Measurements from ENCODE around the gene SELE.
"Not testable (repeated sequence)": the region's sequence is repeated elsewhere in the genome, so short reads cannot be mapped to it uniquely, and the experiment has no call there.

The SELE gene

DNA sequence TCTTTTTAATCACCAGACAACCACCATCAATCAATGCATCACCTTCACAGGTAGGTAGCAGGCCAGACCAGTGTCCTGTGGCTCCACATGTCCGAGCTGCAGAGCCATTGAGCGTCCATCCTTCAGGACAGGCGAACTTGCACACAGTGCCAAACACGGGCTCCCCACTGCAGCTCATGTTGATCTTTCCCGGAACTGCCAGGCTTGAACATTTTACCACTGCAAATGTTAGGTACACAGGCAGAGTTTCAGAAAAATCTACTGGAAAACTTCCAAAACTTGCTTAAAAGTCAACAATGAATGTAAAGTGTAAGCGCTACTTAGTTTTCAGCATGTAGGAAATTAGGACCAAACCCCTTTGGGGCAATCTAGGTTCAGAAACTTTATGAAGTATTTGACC is 6.6 kb downstream of the SELE start:
- DNase-seq (ENCODE audit: insufficient read length, low spot score) (no peak), FAIRE-seq (no peak)
- no peak for TF ChIP-seq POLR2A (IDR thresholded peaks at IDR 0.05; ENCODE audit: low read depth, low read length)
- no peak for TF ChIP-seq POLR2AphosphoS5 (IDR thresholded peaks at IDR 0.05; ENCODE audit: low read depth, low read length)
- TF ChIP-seq PAX5 (IDR thresholded peaks at IDR 0.05; ENCODE audit: insufficient read depth, low read length, severe bottlenecking): no peak
- TF ChIP-seq TAF1 (IDR thresholded peaks at IDR 0.05; ENCODE audit: low read depth, low read length): no peak
- no peak for TF ChIP-seq POU2F2 (IDR thresholded peaks at IDR 0.05; ENCODE audit: low read depth, low read length)
- no peak for TF ChIP-seq SPI1 (IDR thresholded peaks at IDR 0.05; ENCODE audit: low read depth, low read length)

DNA sequence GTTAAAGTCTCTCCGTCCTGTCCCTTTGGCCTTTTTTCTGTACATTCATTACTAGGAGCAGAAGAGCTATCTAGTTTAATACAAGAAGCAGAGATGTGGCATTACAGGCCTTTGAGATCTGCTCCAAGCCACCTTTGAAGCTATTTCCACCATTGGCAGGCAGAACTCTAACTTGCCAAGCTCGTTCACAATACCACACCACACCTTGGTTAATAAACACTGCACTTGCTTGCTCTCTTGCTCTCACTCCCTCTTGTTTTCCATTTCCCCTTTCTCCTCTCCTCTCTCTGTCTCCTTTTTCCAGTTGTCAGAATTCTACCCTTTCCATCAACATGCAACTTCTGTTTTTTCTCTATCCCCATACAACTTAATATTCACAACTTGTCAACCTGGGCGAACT is 7.0 kb downstream of the SELE start:
- FAIRE-seq (no peak), DNase-seq (ENCODE audit: insufficient read length, low spot score) (no peak)
- TF ChIP-seq SPI1 (IDR thresholded peaks at IDR 0.05; ENCODE audit: low read depth, low read length): no peak
- no peak for TF ChIP-seq POLR2A (IDR thresholded peaks at IDR 0.05; ENCODE audit: low read depth, low read length)
- TF ChIP-seq POLR2AphosphoS5 (IDR thresholded peaks at IDR 0.05; ENCODE audit: low read depth, low read length): no peak
- no peak for TF ChIP-seq POU2F2 (IDR thresholded peaks at IDR 0.05; ENCODE audit: low read depth, low read length)
- no peak for TF ChIP-seq PAX5 (IDR thresholded peaks at IDR 0.05; ENCODE audit: insufficient read depth, low read length, severe bottlenecking)
- TF ChIP-seq TAF1 (IDR thresholded peaks at IDR 0.05; ENCODE audit: low read depth, low read length): no peak

DNA sequence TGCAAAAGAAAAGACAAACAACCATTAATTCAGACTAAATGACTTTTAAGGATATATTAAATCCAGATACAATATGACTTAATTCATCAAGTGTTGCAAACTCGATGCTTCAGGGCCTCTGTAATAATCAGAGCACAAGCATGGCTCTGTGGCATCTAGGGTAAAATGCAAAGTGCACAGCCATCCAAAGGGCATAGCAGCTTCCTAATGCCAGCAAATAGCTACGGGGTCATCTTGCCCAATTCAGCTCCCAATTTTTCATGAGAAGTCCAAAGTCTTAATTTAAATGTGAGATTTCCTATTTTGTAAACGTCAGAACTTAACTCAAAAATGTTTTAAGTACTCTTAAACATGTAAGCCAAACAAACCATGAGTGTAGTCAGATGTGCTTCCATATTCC is 7.9 kb downstream of the SELE start:
- FAIRE-seq: no peak
- TF ChIP-seq POLR2A (IDR thresholded peaks at IDR 0.05; ENCODE audit: low read depth, low read length): no peak
- no peak for TF ChIP-seq SPI1 (IDR thresholded peaks at IDR 0.05; ENCODE audit: low read depth, low read length)
- no peak for TF ChIP-seq POLR2AphosphoS5 (IDR thresholded peaks at IDR 0.05; ENCODE audit: low read depth, low read length)
- TF ChIP-seq PAX5 (IDR thresholded peaks at IDR 0.05; ENCODE audit: insufficient read depth, low read length, severe bottlenecking): no peak
- TF ChIP-seq POU2F2 (IDR thresholded peaks at IDR 0.05; ENCODE audit: low read depth, low read length): no peak
- no peak for TF ChIP-seq TAF1 (IDR thresholded peaks at IDR 0.05; ENCODE audit: low read depth, low read length)

DNA sequence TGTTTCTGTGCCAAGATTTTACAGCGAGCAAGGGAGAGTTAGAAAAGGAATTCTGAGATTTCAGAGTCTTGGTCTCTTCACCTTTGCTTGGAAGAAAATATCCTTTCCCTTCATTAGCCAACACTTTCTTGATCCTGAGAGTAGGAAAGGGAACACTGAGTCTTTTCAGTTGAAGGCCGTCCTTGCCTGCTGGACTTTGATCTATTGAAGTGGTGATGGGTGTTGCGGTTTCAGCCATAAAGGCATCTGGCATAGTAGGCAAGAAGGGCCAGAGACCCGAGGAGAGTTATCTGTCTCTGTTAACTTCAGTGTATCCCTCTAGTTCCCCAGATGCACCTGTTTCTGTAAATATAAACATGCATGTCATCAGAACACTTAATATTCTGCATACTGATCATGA is 9.7 kb downstream of the SELE start:
- FAIRE-seq: no peak
- DNase-seq (ENCODE audit: insufficient read length, low spot score): no peak
- no peak for TF ChIP-seq POLR2A (IDR thresholded peaks at IDR 0.05; ENCODE audit: low read depth, low read length)
- TF ChIP-seq POU2F2 (IDR thresholded peaks at IDR 0.05; ENCODE audit: low read depth, low read length): no peak

More for the DNA sequence above, 7.9 kb downstream of the SELE start:
- no peak for DNase-seq (ENCODE audit: insufficient read length, low spot score)

DNA sequence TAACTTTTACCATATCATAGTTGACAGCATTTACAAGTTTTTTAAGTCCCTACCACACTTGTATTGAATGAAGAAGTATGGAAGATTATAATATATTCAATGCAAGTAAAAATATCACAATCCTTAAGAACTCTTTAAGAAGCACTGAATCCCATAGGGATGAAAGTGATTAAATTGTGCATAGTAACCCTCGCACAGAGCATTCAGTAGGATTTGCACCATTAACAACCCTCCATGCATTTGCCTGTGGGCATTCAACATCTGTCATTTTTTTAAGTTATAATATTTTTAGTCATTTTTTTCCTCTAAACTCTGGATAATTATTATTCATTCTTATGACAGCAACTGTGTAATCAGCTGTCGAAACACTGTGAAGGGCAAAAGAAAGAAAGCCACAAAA is 10.1 kb downstream of the SELE start:
- TF ChIP-seq PAX5 (IDR thresholded peaks at IDR 0.05; ENCODE audit: insufficient read depth, low read length, severe bottlenecking): no peak
- no peak for DNase-seq (ENCODE audit: insufficient read length, low spot score)
- no peak for FAIRE-seq

DNA sequence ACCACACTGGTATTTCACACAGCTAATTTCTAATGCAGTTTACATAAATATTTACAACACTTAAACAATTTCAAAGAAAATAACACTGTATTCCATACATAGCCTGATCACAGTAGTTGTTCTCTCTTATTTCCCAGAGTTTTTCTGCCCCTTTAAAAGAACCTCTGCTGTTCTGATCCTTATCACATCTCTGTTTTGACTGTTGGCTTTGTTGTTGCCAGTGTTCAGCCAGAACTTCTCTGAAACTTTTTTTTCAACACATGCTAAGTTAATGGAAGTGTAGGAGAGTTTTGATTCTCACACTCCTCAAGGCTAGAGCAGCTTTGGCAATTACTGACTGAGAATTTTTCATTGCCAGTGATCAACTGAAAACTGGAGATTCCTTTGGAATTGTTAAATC is 11.1 kb downstream of the SELE start:
- TF ChIP-seq TAF1 (IDR thresholded peaks at IDR 0.05; ENCODE audit: low read depth, low read length): no peak
- no peak for TF ChIP-seq POLR2A (IDR thresholded peaks at IDR 0.05; ENCODE audit: low read depth, low read length)
- no peak for TF ChIP-seq POLR2AphosphoS5 (IDR thresholded peaks at IDR 0.05; ENCODE audit: low read depth, low read length)
- TF ChIP-seq POU2F2 (IDR thresholded peaks at IDR 0.05; ENCODE audit: low read depth, low read length): no peak
- TF ChIP-seq PAX5 (IDR thresholded peaks at IDR 0.05; ENCODE audit: insufficient read depth, low read length, severe bottlenecking): no peak
- no peak for TF ChIP-seq SPI1 (IDR thresholded peaks at IDR 0.05; ENCODE audit: low read depth, low read length)
- FAIRE-seq (no peak), DNase-seq (ENCODE audit: insufficient read length, low spot score) (no peak)

DNA sequence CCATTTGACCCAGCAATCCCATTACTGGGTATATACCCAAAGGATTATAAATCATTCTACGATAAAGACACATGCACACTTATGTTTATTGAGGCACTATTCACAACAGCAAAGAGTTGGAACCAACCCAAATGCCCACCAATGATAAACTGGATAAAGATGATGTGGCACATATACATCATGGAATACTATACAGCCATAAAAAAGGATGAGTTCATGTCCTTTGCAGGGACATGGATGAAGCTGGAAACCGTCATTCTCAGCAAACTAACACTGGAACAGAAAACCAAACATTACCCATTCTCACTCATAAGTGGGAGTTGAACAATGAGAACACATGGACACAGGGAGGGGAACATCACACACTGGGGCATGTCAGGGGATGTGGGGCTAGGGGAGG is 18.8 kb downstream of the SELE start:
- DNase-seq (ENCODE audit: insufficient read length, low spot score): not testable (repeated sequence)

DNA sequence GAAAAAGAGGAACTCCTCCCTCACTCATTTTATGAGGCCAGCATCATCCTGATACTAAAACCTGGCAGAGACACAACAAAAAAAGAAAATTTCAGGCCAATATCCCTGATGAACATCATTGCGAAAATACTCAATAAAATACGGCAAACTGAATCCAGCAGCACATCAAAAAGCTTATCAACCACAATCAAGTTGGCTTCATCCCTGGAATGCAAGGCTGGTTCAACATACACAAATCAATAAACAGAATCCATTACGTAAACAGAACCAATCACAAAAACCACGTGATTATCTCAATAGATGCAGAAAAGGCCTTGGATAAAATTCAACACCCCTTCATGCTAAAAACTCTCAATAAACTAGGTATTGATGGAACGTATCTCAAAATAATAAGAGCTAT is 20.8 kb downstream of the SELE start:
- not testable (repeated sequence) for FAIRE-seq; DNase-seq (ENCODE audit: insufficient read length, low spot score)

More for the DNA sequence above, 18.8 kb downstream of the SELE start:
- not testable (repeated sequence) for FAIRE-seq

DNA sequence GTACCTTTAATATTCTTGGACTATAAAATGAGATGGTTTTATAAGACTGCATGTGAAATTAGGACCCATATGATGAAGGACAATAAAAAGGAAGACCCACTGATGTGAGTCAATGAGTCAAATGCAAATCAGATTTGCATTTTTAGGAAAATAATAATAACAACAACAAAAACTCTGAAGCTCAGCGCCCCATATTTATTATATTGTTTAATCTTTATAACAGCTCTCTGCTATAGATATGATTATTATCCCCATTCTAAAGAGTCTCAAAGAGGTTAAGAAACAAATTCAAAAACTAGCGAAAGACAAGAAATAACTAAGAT is 21.6 kb downstream of the SELE start:
- DNase-seq (ENCODE audit: insufficient read length, low spot score) (no peak), FAIRE-seq (no peak)
- no peak for TF ChIP-seq TAF1 (IDR thresholded peaks at IDR 0.05; ENCODE audit: low read depth, low read length)
- no peak for TF ChIP-seq POU2F2 (IDR thresholded peaks at IDR 0.05; ENCODE audit: low read depth, low read length)
- no peak for TF ChIP-seq POLR2A (IDR thresholded peaks at IDR 0.05; ENCODE audit: low read depth, low read length)
- TF ChIP-seq SPI1 (IDR thresholded peaks at IDR 0.05; ENCODE audit: low read depth, low read length): no peak
- no peak for TF ChIP-seq PAX5 (IDR thresholded peaks at IDR 0.05; ENCODE audit: insufficient read depth, low read length, severe bottlenecking)
- TF ChIP-seq POLR2AphosphoS5 (IDR thresholded peaks at IDR 0.05; ENCODE audit: low read depth, low read length): no peak

DNA sequence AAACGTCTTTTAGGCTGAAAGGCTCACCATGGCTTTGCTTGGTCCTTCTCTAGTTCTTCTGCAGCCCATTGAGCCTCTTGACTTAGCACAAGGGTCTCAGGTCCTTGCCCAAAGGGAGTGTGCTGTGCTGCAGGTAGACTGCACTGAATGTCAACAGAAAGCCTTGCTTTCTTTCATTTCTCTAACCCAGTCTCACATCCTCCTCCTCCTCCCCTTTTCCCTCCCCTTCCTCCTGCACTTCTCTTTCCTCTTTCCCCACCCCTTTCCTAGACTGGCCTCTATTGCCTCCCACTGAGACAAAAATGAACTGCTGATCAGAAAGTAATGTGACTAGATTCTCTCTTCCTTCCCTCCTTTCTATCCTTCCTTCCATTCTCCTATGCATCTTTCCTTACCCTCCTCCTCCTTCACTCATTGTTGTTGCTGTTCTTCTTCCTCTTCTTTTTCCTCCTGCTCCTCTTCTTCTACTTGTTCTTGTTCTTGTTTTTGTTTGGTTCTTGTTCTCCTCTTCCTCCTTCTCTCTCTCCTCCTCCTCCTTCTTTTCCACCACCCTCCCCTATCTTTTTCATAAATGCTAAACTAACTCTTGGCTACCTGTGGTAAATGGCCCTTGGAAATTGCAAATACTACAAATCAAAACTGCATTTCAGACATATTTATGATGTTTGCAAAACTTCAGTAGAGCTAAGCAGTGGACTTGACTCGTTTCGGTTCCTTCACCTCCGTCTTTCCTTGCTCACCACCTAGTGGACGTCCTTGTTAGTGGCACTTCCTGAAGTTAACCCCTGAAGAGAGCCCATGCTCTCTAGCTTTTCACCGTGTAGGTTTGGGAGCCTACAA is 22.2 kb downstream of the SELE start, which contains the start of gene SELL:
Gene SELL, minus strand, starts transcription at position 152 of the 840 bp plus-strand sequence. Its CDS starts 122 bp downstream, at position 30.
- no peak for TF ChIP-seq POU2F2 (IDR thresholded peaks at IDR 0.05; ENCODE audit: low read depth, low read length)
- TF ChIP-seq SPI1 (IDR thresholded peaks at IDR 0.05; ENCODE audit: low read depth, low read length): peak; percentile 72
- no peak for TF ChIP-seq POLR2AphosphoS5 (IDR thresholded peaks at IDR 0.05; ENCODE audit: low read depth, low read length)
- DNase-seq (ENCODE audit: insufficient read length, low spot score): peak; percentile 24
- peak; percentile 93 for FAIRE-seq

DNA sequence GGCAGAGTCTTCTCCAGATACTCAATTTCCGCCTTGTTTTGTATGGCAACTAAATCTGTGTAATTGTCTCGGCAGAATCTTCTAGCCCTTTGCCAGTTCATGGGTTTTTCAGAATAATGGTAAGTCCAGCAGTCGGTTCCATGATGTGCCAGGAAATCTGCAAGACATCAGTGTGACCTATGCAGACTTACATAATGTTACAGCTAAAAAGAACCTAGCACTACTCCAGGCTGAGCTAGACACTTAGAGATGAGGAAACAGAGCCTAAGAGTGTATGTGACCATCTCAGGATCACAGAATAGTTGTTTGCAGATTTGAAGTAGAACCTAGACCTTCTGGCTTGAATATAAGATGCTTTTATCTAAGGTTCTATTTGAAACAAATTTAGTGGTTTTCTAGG is 25.2 kb downstream of the SELE start:
- DNase-seq (ENCODE audit: insufficient read length, low spot score) (no peak), FAIRE-seq (no peak)
- TF ChIP-seq PAX5 (IDR thresholded peaks at IDR 0.05; ENCODE audit: insufficient read depth, low read length, severe bottlenecking) (no peak), TAF1 (IDR thresholded peaks at IDR 0.05; ENCODE audit: low read depth, low read length) (no peak), POU2F2 (IDR thresholded peaks at IDR 0.05; ENCODE audit: low read depth, low read length) (no peak), POLR2AphosphoS5 (IDR thresholded peaks at IDR 0.05; ENCODE audit: low read depth, low read length) (no peak), POLR2A (IDR thresholded peaks at IDR 0.05; ENCODE audit: low read depth, low read length) (no peak), SPI1 (IDR thresholded peaks at IDR 0.05; ENCODE audit: low read depth, low read length) (no peak)
